Measurements from ENCODE around the gene S100A11.

Gene S100A11

GRCh38 chr1:152020849-152021248 is 16.0 kb downstream of the S100A11 start:
- no peak overlapping the region for H2AFZ ChIP-seq
- no peaks in the 10 kb centered on the region for H3K27me3 ChIP-seq (ENCODE audit: control insufficient read depth, insufficient read depth, low read length)
- no peaks in the 10 kb centered on the region for H3K4me1 ChIP-seq
- no peak overlapping the region for H3K4me3 ChIP-seq (ENCODE audit: low read depth, low read length)
- TF ChIP-seq, protein P1, sequence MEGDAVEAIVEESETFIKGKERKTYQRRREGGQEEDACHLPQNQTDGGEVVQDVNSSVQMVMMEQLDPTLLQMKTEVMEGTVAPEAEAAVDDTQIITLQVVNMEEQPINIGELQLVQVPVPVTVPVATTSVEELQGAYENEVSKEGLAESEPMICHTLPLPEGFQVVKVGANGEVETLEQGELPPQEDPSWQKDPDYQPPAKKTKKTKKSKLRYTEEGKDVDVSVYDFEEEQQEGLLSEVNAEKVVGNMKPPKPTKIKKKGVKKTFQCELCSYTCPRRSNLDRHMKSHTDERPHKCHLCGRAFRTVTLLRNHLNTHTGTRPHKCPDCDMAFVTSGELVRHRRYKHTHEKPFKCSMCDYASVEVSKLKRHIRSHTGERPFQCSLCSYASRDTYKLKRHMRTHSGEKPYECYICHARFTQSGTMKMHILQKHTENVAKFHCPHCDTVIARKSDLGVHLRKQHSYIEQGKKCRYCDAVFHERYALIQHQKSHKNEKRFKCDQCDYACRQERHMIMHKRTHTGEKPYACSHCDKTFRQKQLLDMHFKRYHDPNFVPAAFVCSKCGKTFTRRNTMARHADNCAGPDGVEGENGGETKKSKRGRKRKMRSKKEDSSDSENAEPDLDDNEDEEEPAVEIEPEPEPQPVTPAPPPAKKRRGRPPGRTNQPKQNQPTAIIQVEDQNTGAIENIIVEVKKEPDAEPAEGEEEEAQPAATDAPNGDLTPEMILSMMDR (IDR thresholded peaks at IDR 0.05): no peak
- no peaks in the 10 kb centered on the region for H3K9me3 ChIP-seq (ENCODE audit: control insufficient read depth, low read length)
- no peaks in the 10 kb centered on the region for H3K79me2 ChIP-seq
- H3K36me3 ChIP-seq (ENCODE audit: control insufficient read depth, insufficient read depth, low read length): no peaks in the 10 kb centered on the region
- H3K4me2 ChIP-seq (ENCODE audit: low read length): no peak overlapping the region
- no peak overlapping the region for H3K9ac ChIP-seq
- H3K27ac ChIP-seq: no peak overlapping the region

- Histone ChIP-seq H3K4me2 (ENCODE audit: low read length) (no peak overlapping the region), H3K36me3 (ENCODE audit: control insufficient read depth, insufficient read depth, low read length) (no peaks in the 10 kb centered on the region), H3K4me3 (ENCODE audit: low read depth, low read length) (no peak overlapping the region), H3K79me2 (no peaks in the 10 kb centered on the region), H2AFZ (no peak overlapping the region), H3K27me3 (ENCODE audit: control insufficient read depth, insufficient read depth, low read length) (no peaks in the 10 kb centered on the region), H3K9ac (no peak overlapping the region), H3K27ac (no peak overlapping the region), H3K9me3 (ENCODE audit: control insufficient read depth, low read length) (no peaks in the 10 kb centered on the region), H3K4me1 (no peaks in the 10 kb centered on the region)
- TF ChIP-seq, protein P1 (IDR thresholded peaks at IDR 0.05): no peak
Observed at GRCh38 chr1:152018537-152018936, 18.3 kb downstream of the S100A11 start.

- H3K27me3 ChIP-seq (ENCODE audit: control insufficient read depth, insufficient read depth, low read length): no peaks in the 10 kb centered on the region
- TF ChIP-seq, protein P1 (IDR thresholded peaks at IDR 0.05): no peak
- H3K36me3 ChIP-seq (ENCODE audit: control insufficient read depth, insufficient read depth, low read length): no peaks in the 10 kb centered on the region
- H2AFZ ChIP-seq: no peak overlapping the region
- no peaks in the 10 kb centered on the region for H3K79me2 ChIP-seq
- no peak overlapping the region for H3K4me3 ChIP-seq (ENCODE audit: low read depth, low read length)
- H3K9me3 ChIP-seq (ENCODE audit: control insufficient read depth, low read length): no peaks in the 10 kb centered on the region
- H3K4me2 ChIP-seq (ENCODE audit: low read length): no peak overlapping the region
- H3K27ac ChIP-seq: no peak overlapping the region
- no peak overlapping the region for H3K9ac ChIP-seq
- H3K4me1 ChIP-seq: no peaks in the 10 kb centered on the region
Observed at GRCh38 chr1:152015766-152016165, 21.0 kb downstream of the S100A11 start.

DNA sequence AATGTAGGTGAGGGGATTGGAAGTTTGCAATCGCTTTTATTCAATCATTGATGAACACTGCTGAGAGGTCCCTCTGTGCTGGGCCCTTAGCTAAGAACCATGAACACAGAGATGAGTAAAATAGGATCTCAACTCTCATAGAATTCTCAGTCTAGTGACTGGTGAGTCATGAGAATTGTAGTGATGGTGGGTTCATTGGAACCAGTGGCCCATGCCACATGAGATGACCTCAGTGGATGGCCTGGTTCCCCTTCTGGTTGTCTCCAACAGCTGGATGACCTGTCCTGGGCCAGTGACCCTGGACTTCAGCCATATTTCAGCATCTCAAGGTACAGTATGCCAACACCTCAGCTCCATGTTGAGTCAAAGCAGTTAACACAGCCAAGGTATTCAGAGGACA is 21.9 kb downstream of the S100A11 start:
- Histone ChIP-seq H3K9ac (no peak overlapping the region), H3K36me3 (ENCODE audit: control insufficient read depth, insufficient read depth, low read length) (no peaks in the 10 kb centered on the region), H2AFZ (no peak overlapping the region), H3K9me3 (ENCODE audit: control insufficient read depth, low read length) (no peaks in the 10 kb centered on the region), H3K79me2 (no peaks in the 10 kb centered on the region), H3K4me1 (no peaks in the 10 kb centered on the region), H3K27me3 (ENCODE audit: control insufficient read depth, insufficient read depth, low read length) (no peaks in the 10 kb centered on the region), H3K4me3 (ENCODE audit: low read depth, low read length) (no peak overlapping the region), H3K4me2 (ENCODE audit: low read length) (no peak overlapping the region), H3K27ac (no peak overlapping the region)
- TF ChIP-seq, protein P1 (IDR thresholded peaks at IDR 0.05): no peak

GRCh38 chr1:152013664-152014237 is 23.1 kb downstream of the S100A11 start:
- no peaks in the 10 kb centered on the region for H3K79me2 ChIP-seq
- no peak overlapping the region for H3K9ac ChIP-seq
- H3K27me3 ChIP-seq (ENCODE audit: control insufficient read depth, insufficient read depth, low read length): no peaks in the 10 kb centered on the region
- TF ChIP-seq, protein P1 (IDR thresholded peaks at IDR 0.05): peak; percentile 43
- no peak overlapping the region for H2AFZ ChIP-seq
- no peaks in the 10 kb centered on the region for H3K9me3 ChIP-seq (ENCODE audit: control insufficient read depth, low read length)
- no peaks in the 10 kb centered on the region for H3K36me3 ChIP-seq (ENCODE audit: control insufficient read depth, insufficient read depth, low read length)
- no peak overlapping the region for H3K4me3 ChIP-seq (ENCODE audit: low read depth, low read length)
- H3K27ac ChIP-seq: no peak overlapping the region
- H3K4me1 ChIP-seq: no peaks in the 10 kb centered on the region
- no peak overlapping the region for H3K4me2 ChIP-seq (ENCODE audit: low read length)
